ENCODE data around the gene PSMD2. TPM values are rescaled to one million over a fixed set of nuclear protein-coding genes. Genes with fewer than 3 reads are reported as not detected.

The PSMD2 gene
- total RNA-seq, 1 experiment from 2014 or later = 285 TPM

DNA sequence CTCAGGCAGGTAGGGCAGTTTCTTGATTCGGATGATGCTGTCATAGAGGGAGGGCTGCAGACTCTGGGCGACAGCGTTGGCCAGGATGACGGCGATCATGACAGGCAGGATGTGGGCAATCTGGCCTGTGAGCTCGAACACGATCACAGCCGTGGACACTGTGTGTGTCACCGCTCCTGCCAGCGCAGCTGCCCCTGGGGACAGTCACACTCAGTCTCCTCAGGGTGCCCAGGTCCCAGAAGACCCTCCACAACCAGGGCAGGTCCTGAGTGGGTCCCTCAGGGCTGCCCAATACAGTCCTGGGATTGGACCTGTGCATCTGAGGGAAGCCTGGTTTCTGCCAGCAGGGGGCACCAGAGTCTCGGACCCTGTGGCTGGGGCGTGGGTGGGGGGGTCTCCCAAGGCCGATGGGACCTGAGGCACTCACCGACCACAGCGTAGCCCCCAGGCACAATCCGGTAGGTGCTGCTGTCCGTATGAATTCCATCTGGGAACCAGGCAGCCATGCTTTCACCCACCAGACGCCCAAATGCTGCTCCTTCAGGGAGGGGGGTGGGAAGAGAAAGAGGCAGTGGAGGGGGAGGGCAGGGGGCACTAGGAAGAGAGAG lies 55.2 kb downstream of the PSMD2 start:
- BruUV-seq (replicated peaks) = no TSS peak
- Histone ChIP-seq H3K4me3 (ENCODE audit: low read depth, low read length) (no peak overlapping the region), H3K27me3 (replicated peaks; ENCODE audit: control insufficient read depth, insufficient read depth, low read length) (no peaks in the 10 kb centered on the region), H3K4me1 (no peaks in the 10 kb centered on the region), H3K36me3 (ENCODE audit: control insufficient read depth, insufficient read depth, low read length) (peaks cover 1% of the 10 kb centered on the region; the same call in 1 of the 2 replicates), H3K9me3 (no peaks in the 10 kb centered on the region)
- POLR2A ChIA-PET = no interaction called here
- TF ChIP-seq CTCF (IDR thresholded peaks at IDR 0.05; ENCODE audit: insufficient read depth in 1 of 2, low read depth in 1 of 2, low read length in 1 of 2, severe bottlenecking in 1 of 2, unreplicated experiment in 1 of 2) = peak; percentile 70 to 73
- DNase-seq = peak; percentile 42 to 56
- no peaks in the 10 kb centered on the region for H3K9me3 Mint-ChIP-seq (ENCODE audit: unreplicated experiment)
- intact Hi-C loops (cut with micrococcal nuclease; ENCODE audit: unreplicated experiment) = no loop called here
- H3K27me3 Mint-ChIP-seq (ENCODE audit: insufficient read depth, unreplicated experiment) = no peaks in the 10 kb centered on the region
- CTCF ChIA-PET = interaction anchor here (0.6 to 1.0 kb wide), 3 partner anchors 8 to 132 kb away, joined by 3 to 4 read pairs (median 3); no protein-coding TSS in a partner anchor
- H3K36me3 Mint-ChIP-seq (ENCODE audit: insufficient read depth, unreplicated experiment) = peaks cover 22% of the 10 kb centered on the region
- H3K4me3 Mint-ChIP-seq (ENCODE audit: unreplicated experiment) = no peak overlapping the region
- no peaks in the 10 kb centered on the region for H3K4me1 Mint-ChIP-seq (ENCODE audit: low read depth, unreplicated experiment)
- no peak overlapping the region for H3K27ac Mint-ChIP-seq (ENCODE audit: unreplicated experiment)

DNA sequence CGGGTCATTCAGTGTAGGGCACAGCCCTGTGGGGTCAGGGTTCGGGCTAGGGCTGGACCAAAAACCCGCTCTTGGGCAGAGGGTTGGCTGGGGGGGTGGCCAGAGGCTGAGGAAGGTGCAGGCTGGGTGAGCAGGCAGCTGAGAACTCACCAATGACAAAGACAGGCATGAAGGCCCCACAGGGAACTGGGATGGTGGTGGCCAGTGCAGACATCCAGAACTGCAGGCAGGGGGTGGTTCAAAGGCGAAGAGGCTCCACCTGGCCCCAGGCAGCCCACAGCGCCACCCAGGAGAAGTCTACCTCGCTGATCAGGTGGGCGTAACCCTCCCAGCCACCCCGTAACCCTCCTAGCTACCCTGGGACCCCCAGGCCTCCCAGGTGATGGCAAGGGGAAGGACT lies 55.7 kb downstream of the PSMD2 start:
- peaks cover 1% of the 10 kb centered on the region; the same call in 1 of the 2 replicates for H3K36me3 ChIP-seq (ENCODE audit: control insufficient read depth, insufficient read depth, low read length)
- H3K4me1 ChIP-seq = no peaks in the 10 kb centered on the region
- H3K4me3 ChIP-seq (ENCODE audit: low read depth, low read length) = no peak overlapping the region
- Mint-ChIP-seq H3K4me3 (ENCODE audit: unreplicated experiment) (no peak overlapping the region), H3K27me3 (ENCODE audit: insufficient read depth, unreplicated experiment) (no peaks in the 10 kb centered on the region), H3K9me3 (ENCODE audit: unreplicated experiment) (no peaks in the 10 kb centered on the region), H3K36me3 (ENCODE audit: insufficient read depth, unreplicated experiment) (peaks cover 22% of the 10 kb centered on the region), H3K27ac (ENCODE audit: unreplicated experiment) (no peak overlapping the region), H3K4me1 (ENCODE audit: low read depth, unreplicated experiment) (peaks cover 2% of the 10 kb centered on the region)
- no peaks in the 10 kb centered on the region for H3K9me3 ChIP-seq
- peak in 1 of 2 experiments; percentile 30 for DNase-seq
- H3K27me3 ChIP-seq (replicated peaks; ENCODE audit: control insufficient read depth, insufficient read depth, low read length) = no peaks in the 10 kb centered on the region
- POLR2A ChIA-PET = no interaction called here
- CTCF ChIA-PET = interaction anchor here (1.0 kb wide), 1 partner anchor 17 kb away, joined by 4 read pairs; no protein-coding TSS in a partner anchor
- no peak for TF ChIP-seq CTCF (IDR thresholded peaks at IDR 0.05; ENCODE audit: insufficient read depth in 1 of 2, low read depth in 1 of 2, low read length in 1 of 2, severe bottlenecking in 1 of 2, unreplicated experiment in 1 of 2)
- intact Hi-C loops (cut with micrococcal nuclease; ENCODE audit: unreplicated experiment) = no loop called here
- no TSS peak for BruUV-seq (replicated peaks)

DNA sequence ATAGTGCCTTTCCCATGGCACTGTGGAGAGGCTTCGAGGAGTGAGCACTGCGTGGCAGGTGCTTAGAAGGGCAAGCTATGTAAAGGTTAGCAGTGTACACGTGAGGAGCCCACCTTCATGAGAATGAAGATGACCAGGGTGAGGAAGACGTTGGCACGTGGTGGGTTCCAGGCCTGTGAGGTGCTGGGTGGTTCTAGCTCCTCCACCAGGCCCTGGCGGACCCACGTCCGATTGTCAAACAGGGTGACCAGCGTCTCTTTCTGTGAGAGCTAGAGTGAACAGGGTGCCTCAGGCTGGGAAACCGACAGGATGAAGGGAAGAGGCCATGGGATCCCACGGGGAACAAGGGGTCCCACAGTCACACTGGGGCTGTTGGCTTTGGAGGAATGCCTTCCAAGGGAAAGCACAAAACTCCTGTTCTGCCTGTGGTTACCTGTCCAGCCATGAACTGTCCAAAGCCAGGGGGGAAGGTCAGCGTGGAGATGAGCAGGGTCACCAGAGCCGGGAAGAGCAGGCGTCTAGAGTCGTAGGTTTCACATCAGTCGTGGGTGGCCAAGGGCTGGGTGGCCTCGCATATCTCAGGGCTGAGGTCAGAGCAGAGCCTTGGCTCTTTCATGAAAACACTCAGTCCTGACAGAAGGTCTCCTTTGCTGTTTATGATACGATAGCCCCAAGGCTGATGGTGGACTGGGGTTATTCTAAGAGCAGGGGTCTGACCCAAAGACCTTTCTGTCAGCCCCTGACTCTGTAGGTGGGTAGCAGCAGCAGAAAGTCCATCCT lies 56.4 kb downstream of the PSMD2 start:
- POLR2A ChIA-PET = no interaction called here
- Mint-ChIP-seq H3K27me3 (ENCODE audit: insufficient read depth, unreplicated experiment) (no peaks in the 10 kb centered on the region), H3K27ac (ENCODE audit: unreplicated experiment) (peak overlapping the region; percentile 21), H3K4me3 (ENCODE audit: unreplicated experiment) (no peak overlapping the region), H3K9me3 (ENCODE audit: unreplicated experiment) (no peaks in the 10 kb centered on the region), H3K4me1 (ENCODE audit: low read depth, unreplicated experiment) (peaks cover 9% of the 10 kb centered on the region), H3K36me3 (ENCODE audit: insufficient read depth, unreplicated experiment) (peaks cover 20% of the 10 kb centered on the region)
- Histone ChIP-seq H3K4me3 (ENCODE audit: low read depth, low read length) (no peak overlapping the region), H3K4me1 (no peaks in the 10 kb centered on the region), H3K36me3 (ENCODE audit: control insufficient read depth, insufficient read depth, low read length) (peaks cover 1% of the 10 kb centered on the region; the same call in 1 of the 2 replicates), H3K27me3 (replicated peaks; ENCODE audit: control insufficient read depth, insufficient read depth, low read length) (no peaks in the 10 kb centered on the region), H3K9me3 (no peaks in the 10 kb centered on the region)
- no peak for TF ChIP-seq CTCF (IDR thresholded peaks at IDR 0.05; ENCODE audit: insufficient read depth in 1 of 2, low read depth in 1 of 2, low read length in 1 of 2, severe bottlenecking in 1 of 2, unreplicated experiment in 1 of 2)
- CTCF ChIA-PET = interaction anchor here (1.0 kb wide), 1 partner anchor 16 kb away, joined by 4 read pairs; no protein-coding TSS in a partner anchor
- DNase-seq = peak in 1 of 2 experiments; percentile 29
- no TSS peak for BruUV-seq (replicated peaks)
- intact Hi-C loops (cut with micrococcal nuclease; ENCODE audit: unreplicated experiment) = no loop called here
